GM18909 (cell line): ENCODE measurements around the gene PARVG.

Experiments used
- ATAC-seq: cut with Tn5 transposase; IDR thresholded peaks from one replicate; pipeline ENCODE4 v1.9.1; 2021; ENCODE audit warnings: mild to moderate bottlenecking; ENCODE audit not compliant: unreplicated experiment, poor library complexity

The PARVG gene

GRCh38 chr22:44179196-44179988 lies 1.3 kb upstream of the PARVG start:
- no peak for ATAC-seq

- no peak for ATAC-seq
Observed at GRCh38 chr22:44179989-44180705, 578 bp upstream of the PARVG start.

- no peak for ATAC-seq
Observed at GRCh38 chr22:44181033-44181911, 547 bp downstream of the PARVG start.

- ATAC-seq = no peak
Observed at GRCh38 chr22:44181912-44182587, 1.3 kb downstream of the PARVG start.

GRCh38 chr22:44182588-44183286 lies 2.0 kb downstream of the PARVG start:
- no peak for ATAC-seq

- no peak for ATAC-seq
Observed at GRCh38 chr22:44183287-44183588, 2.5 kb downstream of the PARVG start.

GRCh38 chr22:44184006-44184405 lies 3.3 kb downstream of the PARVG start:
- ATAC-seq = no peak

GRCh38 chr22:44185237-44186120 lies 4.8 kb downstream of the PARVG start:
- ATAC-seq = no peak

- no peak for ATAC-seq
Observed at GRCh38 chr22:44186121-44186510, 5.4 kb downstream of the PARVG start.

- no peak for ATAC-seq
Observed at GRCh38 chr22:44186737-44187136, 6.0 kb downstream of the PARVG start.

- ATAC-seq = no peak
Observed at GRCh38 chr22:44187652-44188230, 7.0 kb downstream of the PARVG start.

- no peak for ATAC-seq
Observed at GRCh38 chr22:44188316-44188715, 7.6 kb downstream of the PARVG start.

- no peak for ATAC-seq
Observed at GRCh38 chr22:44188986-44189630, 8.4 kb downstream of the PARVG start.

- ATAC-seq = no peak
Observed at GRCh38 chr22:44190381-44190976, 9.8 kb downstream of the PARVG start.

- ATAC-seq = no peak
Observed at GRCh38 chr22:44191036-44191454, 10.3 kb downstream of the PARVG start.

GRCh38 chr22:44192098-44192815 lies 11.5 kb downstream of the PARVG start:
- ATAC-seq = no peak
